HG03175 (cell line): Measurements from ENCODE around the gene ALOX12B.
"Not testable (repeated sequence)": the region's sequence is repeated elsewhere in the genome, so short reads cannot be mapped to it uniquely, and the experiment has no call there.

Source experiments
- ATAC-seq: cut with Tn5 transposase; IDR thresholded peaks from one replicate; pipeline ENCODE4 v1.9.1; 2021; ENCODE audit warnings: mild to moderate bottlenecking, moderate library complexity; ENCODE audit not compliant: unreplicated experiment

ALOX12B gene

GRCh38 chr17:8089728-8090127 is 2.2 kb upstream of the ALOX12B start:
- no peak for ATAC-seq

GRCh38 chr17:8087952-8088230 is 375 bp upstream of the ALOX12B start:
- no peak for ATAC-seq

- no peak for ATAC-seq
Measured at GRCh38 chr17:8084250-8084649, 3.3 kb downstream of the ALOX12B start.

GRCh38 chr17:8082292-8082691 is 5.2 kb downstream of the ALOX12B start:
- no peak for ATAC-seq

GRCh38 chr17:8081876-8082275 is 5.6 kb downstream of the ALOX12B start:
- ATAC-seq, result no peak

GRCh38 chr17:8080799-8081219 is 6.7 kb downstream of the ALOX12B start:
- no peak for ATAC-seq

- ATAC-seq, result no peak
Measured at GRCh38 chr17:8080208-8080798, 7.2 kb downstream of the ALOX12B start.

GRCh38 chr17:8079291-8080207 is 8.0 kb downstream of the ALOX12B start:
- ATAC-seq, result no peak

GRCh38 chr17:8077939-8078338 is 9.6 kb downstream of the ALOX12B start:
- ATAC-seq, result not testable (repeated sequence)

- ATAC-seq, result no peak
Measured at GRCh38 chr17:8076502-8077266, 10.8 kb downstream of the ALOX12B start.

- ATAC-seq, result no peak
Measured at GRCh38 chr17:8075574-8076342, 11.8 kb downstream of the ALOX12B start.

GRCh38 chr17:8075081-8075480 is 12.4 kb downstream of the ALOX12B start:
- ATAC-seq, result no peak

GRCh38 chr17:8074554-8074953 is 13.0 kb downstream of the ALOX12B start:
- no peak for ATAC-seq

- no peak for ATAC-seq
Measured at GRCh38 chr17:8073627-8074484, 13.7 kb downstream of the ALOX12B start.

GRCh38 chr17:8072729-8073461 is 14.6 kb downstream of the ALOX12B start:
- ATAC-seq, result no peak

- ATAC-seq, result no peak
Measured at GRCh38 chr17:8072341-8072728, 15.2 kb downstream of the ALOX12B start.

GRCh38 chr17:8071496-8071895 is 16.0 kb downstream of the ALOX12B start:
- ATAC-seq, result no peak

GRCh38 chr17:8069587-8069860 is 18.0 kb downstream of the ALOX12B start:
- no peak for ATAC-seq

GRCh38 chr17:8068736-8069586 is 18.6 kb downstream of the ALOX12B start:
- ATAC-seq, result no peak
